ENCODE data around the gene MGAT4A.

DNA sequence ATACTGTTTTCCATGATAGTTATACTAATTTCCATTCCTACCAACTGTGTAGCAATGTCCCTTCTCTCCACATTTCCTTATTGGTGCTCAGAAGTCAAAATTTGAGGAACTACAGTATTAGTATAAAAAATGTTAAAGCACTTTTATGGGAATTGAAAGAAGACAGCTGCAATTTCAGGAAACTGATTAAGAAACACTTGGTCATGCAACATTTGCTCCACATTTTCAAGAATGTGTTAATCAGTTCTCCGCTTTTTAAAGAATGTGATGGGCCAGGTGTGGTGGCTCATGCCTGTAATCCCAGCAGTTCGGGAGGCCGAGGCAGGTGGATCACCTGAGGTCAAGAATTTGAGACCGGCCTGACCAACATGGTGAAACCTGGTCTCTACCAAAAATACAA lies 33.6 kb upstream of the MGAT4A start:
- TF ChIP-seq, protein P1, sequence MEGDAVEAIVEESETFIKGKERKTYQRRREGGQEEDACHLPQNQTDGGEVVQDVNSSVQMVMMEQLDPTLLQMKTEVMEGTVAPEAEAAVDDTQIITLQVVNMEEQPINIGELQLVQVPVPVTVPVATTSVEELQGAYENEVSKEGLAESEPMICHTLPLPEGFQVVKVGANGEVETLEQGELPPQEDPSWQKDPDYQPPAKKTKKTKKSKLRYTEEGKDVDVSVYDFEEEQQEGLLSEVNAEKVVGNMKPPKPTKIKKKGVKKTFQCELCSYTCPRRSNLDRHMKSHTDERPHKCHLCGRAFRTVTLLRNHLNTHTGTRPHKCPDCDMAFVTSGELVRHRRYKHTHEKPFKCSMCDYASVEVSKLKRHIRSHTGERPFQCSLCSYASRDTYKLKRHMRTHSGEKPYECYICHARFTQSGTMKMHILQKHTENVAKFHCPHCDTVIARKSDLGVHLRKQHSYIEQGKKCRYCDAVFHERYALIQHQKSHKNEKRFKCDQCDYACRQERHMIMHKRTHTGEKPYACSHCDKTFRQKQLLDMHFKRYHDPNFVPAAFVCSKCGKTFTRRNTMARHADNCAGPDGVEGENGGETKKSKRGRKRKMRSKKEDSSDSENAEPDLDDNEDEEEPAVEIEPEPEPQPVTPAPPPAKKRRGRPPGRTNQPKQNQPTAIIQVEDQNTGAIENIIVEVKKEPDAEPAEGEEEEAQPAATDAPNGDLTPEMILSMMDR (IDR thresholded peaks at IDR 0.05), result no peak
- no peak for TF ChIP-seq POLR2A (IDR thresholded peaks at IDR 0.05)
